Heart left ventricle (tissue), 13 donors: Measurements from ENCODE around the gene MTREX.

ENCODE experiments used
- CTCF ChIP-seq, 12 donors: fragments of 200-600 bp; sonication (generic) in 4 of 12; IDR thresholded peaks; one replicate each; pipeline versions ENCODE4 v1.5.0 to v1.8.0; 2018 to 2022; ENCODE audit warnings: antibody characterized with exemption in 12 of 12, mild to moderate bottlenecking in 5 of 12
- POLR2A ChIP-seq, 2 donors: fragments of 450-650 bp; IDR thresholded peaks; one replicate each; pipeline ENCODE4 v1.6.1; 2017; ENCODE audit warnings: antibody characterized with exemption in 2 of 2, mild to moderate bottlenecking in 2 of 2, moderate library complexity in 2 of 2
- donor health status: ischemic (EF 13 %, LVEDD 7.1; RV severe dilation, severe dysfunction).
- donor health status: DM: no; HTN: yes; CAD: no.
- donor health status: DM: no; HTN: no; CAD: no.
- donor health status: ischemic (EF 25% LVEDD 6.9; RV normal size, moderate dysfunction).
- donor health status: ischemic (EF 25% LVEDD 5.7; RV mildly dilated, moderate dysfunction).
- donor health status: ischemic (EF 35%, LVEDD 5.7; RV mildly dilated, moderate dysfunction).
- donor health status: nonischemic (EF 11% LVEDD 7.7; RV severe dilation, severe dysfunction).
- donor health status: DM: yes; HTN: yes; CAD: no.
- donor health status: PGD.
- donor health status: ischemic (EF 29% LVEDD 5.4; RV normal size, mild dysfunction).
- donor health status: nonischemic (EF 23%, LVEDD 6.1; RV moderate dilation, normal function).

- TF ChIP-seq CTCF (IDR thresholded peaks at IDR 0.05): no peak
- TF ChIP-seq POLR2A (IDR thresholded peaks at IDR 0.05): no peak
Observed at GRCh38 chr5:55371145-55371544, 63.4 kb downstream of the MTREX start.
